ENCODE measurements around the gene FOXN1.

- TF ChIP-seq REST (IDR thresholded peaks at IDR 0.05; ENCODE audit: low read depth, low read length) (no peak), TAF1 (IDR thresholded peaks at IDR 0.05; ENCODE audit: borderline replicate concordance, low read depth, low read length) (no peak), YY1 (IDR thresholded peaks at IDR 0.05; ENCODE audit: low read depth, low read length) (no peak), EP300 (IDR thresholded peaks at IDR 0.05; ENCODE audit: borderline replicate concordance in 1 of 2, control insufficient read depth in 1 of 2, low read depth in 2 of 2, low read length in 2 of 2) (no peak), SMC3 (IDR thresholded peaks at IDR 0.05; ENCODE audit: borderline replicate concordance, low read length) (no peak)
These were observed 45.5 kb downstream of the FOXN1 start for GRCh38 chr17:28551421-28552175.

Measured in GM12878 (cell line).